IMR-90 (cell line): ENCODE data around the gene TMC4. TPM values are rescaled to one million over a fixed set of nuclear protein-coding genes. Genes with fewer than 3 reads are reported as not detected.

ENCODE experiments used
- ATAC-seq: fragments of 200-7000 bp; cut with Tn5 transposase; 2 replicates; pipeline ENCODE4 v1.9.1; 2020; ENCODE audit warnings: low read depth, mild to moderate bottlenecking, moderate library complexity
- BruUV-seq: library from RNA; stranded (reverse); fragments of 400-500 nt; replicated peaks from 2 replicates; lab custom pipeline; 2021; lab: Mats Ljungman, UMichigan
- CTCF ChIA-PET: fragments of 300-600 bp; formaldehyde crosslinking; extraction: SDS; loops from one replicate; lab custom pipeline; 2021; ENCODE audit warnings: antibody characterized with exemption; lab: Yijun Ruan, JAX
- POLR2A ChIA-PET: fragments of 300-600 bp; sonication (Branson Sonifier 250); formaldehyde crosslinking; loops from one replicate; lab custom pipeline; 2022; ENCODE audit warnings: antibody characterized with exemption; ENCODE audit not compliant: unreplicated experiment; lab: Charles Lee
- DNase-seq: peaks from one replicate; pipeline ENCODE4 v3.0.0; 2013
- H2AFZ ChIP-seq: replicated peaks from 2 replicates; pipeline ENCODE3; 2013; ENCODE audit warnings: low read length, mild to moderate bottlenecking; ENCODE audit not compliant: poor library complexity
- H2AK5ac ChIP-seq: 2 replicates; pipeline ENCODE4 v1.6.1; 2013; ENCODE audit warnings: low read depth, low read length, inconsistent platforms
- H2AK9ac ChIP-seq: replicated peaks from 2 replicates; pipeline ENCODE3; 2013; ENCODE audit warnings: mild to moderate bottlenecking, low read depth, low read length, moderate library complexity; ENCODE audit not compliant: poor library complexity
- H2BK120ac ChIP-seq: 2 replicates; pipeline ENCODE4 v1.6.1; 2013; ENCODE audit warnings: low read depth, low read length, inconsistent platforms
- H2BK15ac ChIP-seq: 3 replicates; pipeline ENCODE4 v1.6.1; 2013; ENCODE audit warnings: low read depth, low read length, inconsistent platforms
- H2BK20ac ChIP-seq: 2 replicates; pipeline ENCODE4 v1.6.1; 2013; ENCODE audit warnings: low read depth, mild to moderate bottlenecking, inconsistent platforms, low read length, moderate library complexity
- H2BK5ac ChIP-seq: 2 replicates; pipeline ENCODE4 v1.6.1; 2013; ENCODE audit warnings: mild to moderate bottlenecking, low read depth, low read length, inconsistent platforms; ENCODE audit not compliant: poor library complexity, severe bottlenecking
- H3K14ac ChIP-seq: replicated peaks from 2 replicates; pipeline ENCODE4 v1.6.1; 2013; ENCODE audit warnings: low read depth, low read length, inconsistent platforms
- H3K18ac ChIP-seq: 2 replicates; pipeline ENCODE4 v1.6.1; 2013; ENCODE audit warnings: low read depth, low read length, control low read depth
- H3K23ac ChIP-seq: 2 replicates; pipeline ENCODE4 v1.6.1; 2013; ENCODE audit warnings: low read depth, low read length, inconsistent platforms
- H3K27ac ChIP-seq: 2 replicates; pipeline ENCODE4 v1.5.1; 2013; ENCODE audit warnings: mild to moderate bottlenecking, control low read depth, low read length; ENCODE audit not compliant: insufficient read depth
- H3K27me3 ChIP-seq: 2 replicates; pipeline ENCODE4 v1.6.1; 2013; ENCODE audit warnings: low read length; ENCODE audit not compliant: control insufficient read depth, insufficient read depth
- H3K36me3 ChIP-seq: 2 replicates; pipeline ENCODE4 v1.6.1; 2013; ENCODE audit warnings: low read length, mixed read lengths; ENCODE audit not compliant: control insufficient read depth, insufficient read depth
- H3K4ac ChIP-seq: 2 replicates; pipeline ENCODE4 v1.6.1; 2013; ENCODE audit warnings: low read depth, low read length, inconsistent platforms
- H3K4me1 ChIP-seq: 2 replicates; pipeline ENCODE4 v1.6.1; 2013; ENCODE audit warnings: low read length, mixed read lengths; ENCODE audit not compliant: control insufficient read depth, insufficient read depth
- H3K4me2 ChIP-seq: 2 replicates; pipeline ENCODE4 v1.6.1; 2013; ENCODE audit warnings: low read depth, mild to moderate bottlenecking, control low read depth, low read length, moderate library complexity
- H3K4me3 ChIP-seq: 2 replicates; pipeline ENCODE4 v1.5.1; 2013; ENCODE audit warnings: low read depth, mild to moderate bottlenecking, control low read depth, low read length, moderate library complexity; ENCODE audit not compliant: insufficient read depth
- H3K56ac ChIP-seq: 2 replicates; pipeline ENCODE4 v1.6.1; 2013; ENCODE audit warnings: low read length, inconsistent platforms; ENCODE audit not compliant: insufficient read depth; ENCODE audit errors: extremely low read depth
- H3K79me1 ChIP-seq, 2 experiments: 2 replicates each; pipeline ENCODE4 v1.6.1; 2013; ENCODE audit warnings: low read length in 2 of 2, inconsistent platforms in 1 of 2, low read depth in 1 of 2
- H3K9ac ChIP-seq: 2 replicates; pipeline ENCODE4 v1.6.1; 2013; ENCODE audit warnings: low read depth, low read length, control low read depth
- H3K9me1 ChIP-seq: 2 replicates; pipeline ENCODE4 v1.6.1; 2013; ENCODE audit warnings: low read length, inconsistent platforms; ENCODE audit not compliant: insufficient read depth
- H3K9me3 ChIP-seq: 2 replicates; pipeline ENCODE4 v1.6.1; 2013; ENCODE audit warnings: low read length; ENCODE audit not compliant: control insufficient read depth, insufficient read depth
- H4K20me1 ChIP-seq: 2 replicates; pipeline ENCODE4 v1.6.1; 2013; ENCODE audit warnings: low read length, inconsistent platforms; ENCODE audit not compliant: insufficient read depth
- H4K5ac ChIP-seq: 2 replicates; pipeline ENCODE4 v1.6.1; 2013; ENCODE audit warnings: mild to moderate bottlenecking, low read depth, low read length, control low read depth
- H4K8ac ChIP-seq, 2 experiments: 2 replicates each; pipeline ENCODE4 v1.6.1; 2013; ENCODE audit warnings: low read depth in 2 of 2, low read length in 2 of 2, control low read depth in 1 of 2, inconsistent platforms in 1 of 2
- H4K91ac ChIP-seq: 2 replicates; pipeline ENCODE4 v1.6.1; 2013; ENCODE audit warnings: low read depth, low read length, inconsistent platforms; ENCODE audit not compliant: insufficient read depth
- BHLHE40 ChIP-seq: fragments of 150-350 bp; IDR thresholded peaks from 2 replicates; pipeline ENCODE4 v1.6.1; 2016; ENCODE audit warnings: mild to moderate bottlenecking, low read depth, low read length
- CEBPB ChIP-seq: IDR thresholded peaks from 2 replicates; pipeline ENCODE4 v1.6.1; 2012; ENCODE audit warnings: low read depth, low read length, improper control_type of control experiment
- CHD1 ChIP-seq: IDR thresholded peaks from 2 replicates; pipeline ENCODE4 v1.6.1; 2012; ENCODE audit warnings: low read depth, low read length, improper control_type of control experiment
- FOS ChIP-seq: fragments of 150-350 bp; IDR thresholded peaks from 2 replicates; pipeline ENCODE4 v1.6.1; 2016; ENCODE audit warnings: low read depth, low read length
- MAFK ChIP-seq: IDR thresholded peaks from 2 replicates; pipeline ENCODE4 v1.6.1; 2012; ENCODE audit warnings: low read depth, low read length, improper control_type of control experiment
- MAZ ChIP-seq: IDR thresholded peaks from 2 replicates; pipeline ENCODE4 v1.6.1; 2012; ENCODE audit warnings: low read depth, mild to moderate bottlenecking, low read length, improper control_type of control experiment, moderate library complexity, borderline replicate concordance
- MXI1 ChIP-seq: IDR thresholded peaks from 2 replicates; pipeline ENCODE4 v1.6.1; 2012; ENCODE audit warnings: low read depth, mild to moderate bottlenecking, low read length, moderate library complexity, borderline replicate concordance
- NFE2L2 ChIP-seq: fragments of 150-350 bp; IDR thresholded peaks from 2 replicates; pipeline ENCODE4 v1.6.1; 2016; ENCODE audit warnings: low read depth, mild to moderate bottlenecking, low read length
- POLR2A ChIP-seq: IDR thresholded peaks from 2 replicates; pipeline ENCODE4 v1.6.1; 2012; ENCODE audit warnings: mild to moderate bottlenecking, low read depth, low read length
- RFX5 ChIP-seq: IDR thresholded peaks from 2 replicates; pipeline ENCODE4 v1.8.0; 2012; ENCODE audit warnings: low read depth, mild to moderate bottlenecking, low read length, moderate library complexity
- SMC3 ChIP-seq: fragments of 150-350 bp; IDR thresholded peaks from 2 replicates; pipeline ENCODE4 v1.6.1; 2016; ENCODE audit warnings: low read depth, mild to moderate bottlenecking, antibody characterized with exemption, low read length, moderate library complexity
- WGBS, 2 experiments: methylation state at CpG; one replicate each; pipeline versions ENCODE4 v1.1.5 to v1.1.7; 2013; ENCODE audit warnings: missing lambda C conversion rate in 2 of 2; ENCODE audit not compliant: insufficient read length in 1 of 2; ENCODE audit errors: extremely low coverage in 2 of 2; 5-methylcytosine and 5-hydroxymethylcytosine counted together
- dilution Hi-C: fragments of 300-500 bp; cut with HindIII; formaldehyde crosslinking; loops from one replicate; pipeline ENCODE4 v1.14.3; 2018; ENCODE audit warnings: low sequenced_read_pairs; ENCODE audit not compliant: unreplicated experiment
- in situ Hi-C: fragments of 300-500 bp; cut with MboI; formaldehyde crosslinking; loops from 3 replicates; pipeline ENCODE4 v1.14.3; 2019; ENCODE audit warnings: low sequenced_read_pairs, inconsistent platforms, mixed read lengths
- intact Hi-C: fragments of 100-400 bp; cut with micrococcal nuclease; formaldehyde crosslinking; loops from 2 replicates; pipeline ENCODE4 v1.10.0; 2022
- polyA plus RNA-seq, 3 experiments: library from polyadenylated mRNA; depleted of rRNA; stranded (reverse); fragments of >200 nt; gene quantifications; 2 replicates each; pipeline ENCODE4 v1.2.3, GENCODE V29; 2012; ENCODE audit warnings: low replicate concordance in 1 of 3
- total RNA-seq: library from RNA; depleted of rRNA; stranded (reverse); fragments of >200 nt; gene quantifications from 2 replicates; pipeline ENCODE4 v1.2.3, GENCODE V29; 2012
- TF ChIP-seq, protein P1 (sequence below): fragments of 150-350 bp; IDR thresholded peaks from 2 replicates; pipeline ENCODE4 v1.6.1; 2017; ENCODE audit warnings: mild to moderate bottlenecking, antibody characterized with exemption, low read length, low read depth
- TF ChIP-seq, protein P2 (sequence below): conservative IDR thresholded peaks from 2 replicates; pipeline ENCODE4 v1.5.1; 2012; ENCODE audit warnings: mild to moderate bottlenecking, low read depth, low read length, improper control_type of control experiment
- TF ChIP-seq, protein P3 (sequence below): fragments of 150-350 bp; IDR thresholded peaks from 2 replicates; pipeline ENCODE4 v1.6.1; 2016; ENCODE audit warnings: low read depth, mild to moderate bottlenecking, low read length, moderate library complexity, borderline replicate concordance

TMC4 gene
- total and polyA plus RNA-seq, 2 of the 4 experiments (the other 2 are of a cell fraction), result 0.72 to 1.1 TPM

DNA sequence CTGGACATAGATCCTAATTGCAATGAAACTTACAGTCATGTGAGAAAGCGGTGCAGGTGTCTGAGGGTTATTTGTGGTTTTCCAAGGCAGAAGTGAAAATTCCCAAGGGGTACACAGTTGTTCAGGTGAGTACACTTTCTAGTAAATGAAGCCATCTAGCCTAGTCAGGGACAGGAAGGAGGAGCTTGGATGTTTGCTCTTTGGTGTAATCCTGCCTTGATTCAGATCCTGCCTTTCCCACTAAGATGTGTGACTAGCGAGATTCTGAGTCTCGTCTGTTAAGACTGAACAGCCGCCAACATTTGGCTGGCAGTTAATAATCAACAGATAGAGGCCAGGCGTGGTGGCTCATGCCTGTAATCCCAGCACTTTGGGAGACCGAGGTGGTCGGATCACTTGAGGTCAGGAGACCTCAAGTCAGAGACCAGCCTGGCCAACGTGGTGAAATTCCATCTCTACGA, 30.2 kb upstream of the TMC4 start:
- no peak overlapping the region for H3K4me2 ChIP-seq
- ATAC-seq (no peak), DNase-seq (peak; percentile 13)
- TF ChIP-seq MXI1 (no peak), BHLHE40 (no peak), SMC3 (no peak), NFE2L2 (no peak), POLR2A (no peak), RFX5 (no peak), CEBPB (no peak), MAZ (no peak), CHD1 (no peak), FOS (no peak), MAFK (no peak)
- TF ChIP-seq, protein P1, sequence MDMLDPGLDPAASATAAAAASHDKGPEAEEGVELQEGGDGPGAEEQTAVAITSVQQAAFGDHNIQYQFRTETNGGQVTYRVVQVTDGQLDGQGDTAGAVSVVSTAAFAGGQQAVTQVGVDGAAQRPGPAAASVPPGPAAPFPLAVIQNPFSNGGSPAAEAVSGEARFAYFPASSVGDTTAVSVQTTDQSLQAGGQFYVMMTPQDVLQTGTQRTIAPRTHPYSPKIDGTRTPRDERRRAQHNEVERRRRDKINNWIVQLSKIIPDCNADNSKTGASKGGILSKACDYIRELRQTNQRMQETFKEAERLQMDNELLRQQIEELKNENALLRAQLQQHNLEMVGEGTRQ, result no peak
- TF ChIP-seq, protein P2, sequence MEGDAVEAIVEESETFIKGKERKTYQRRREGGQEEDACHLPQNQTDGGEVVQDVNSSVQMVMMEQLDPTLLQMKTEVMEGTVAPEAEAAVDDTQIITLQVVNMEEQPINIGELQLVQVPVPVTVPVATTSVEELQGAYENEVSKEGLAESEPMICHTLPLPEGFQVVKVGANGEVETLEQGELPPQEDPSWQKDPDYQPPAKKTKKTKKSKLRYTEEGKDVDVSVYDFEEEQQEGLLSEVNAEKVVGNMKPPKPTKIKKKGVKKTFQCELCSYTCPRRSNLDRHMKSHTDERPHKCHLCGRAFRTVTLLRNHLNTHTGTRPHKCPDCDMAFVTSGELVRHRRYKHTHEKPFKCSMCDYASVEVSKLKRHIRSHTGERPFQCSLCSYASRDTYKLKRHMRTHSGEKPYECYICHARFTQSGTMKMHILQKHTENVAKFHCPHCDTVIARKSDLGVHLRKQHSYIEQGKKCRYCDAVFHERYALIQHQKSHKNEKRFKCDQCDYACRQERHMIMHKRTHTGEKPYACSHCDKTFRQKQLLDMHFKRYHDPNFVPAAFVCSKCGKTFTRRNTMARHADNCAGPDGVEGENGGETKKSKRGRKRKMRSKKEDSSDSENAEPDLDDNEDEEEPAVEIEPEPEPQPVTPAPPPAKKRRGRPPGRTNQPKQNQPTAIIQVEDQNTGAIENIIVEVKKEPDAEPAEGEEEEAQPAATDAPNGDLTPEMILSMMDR, result no peak
- TF ChIP-seq, protein P3, sequence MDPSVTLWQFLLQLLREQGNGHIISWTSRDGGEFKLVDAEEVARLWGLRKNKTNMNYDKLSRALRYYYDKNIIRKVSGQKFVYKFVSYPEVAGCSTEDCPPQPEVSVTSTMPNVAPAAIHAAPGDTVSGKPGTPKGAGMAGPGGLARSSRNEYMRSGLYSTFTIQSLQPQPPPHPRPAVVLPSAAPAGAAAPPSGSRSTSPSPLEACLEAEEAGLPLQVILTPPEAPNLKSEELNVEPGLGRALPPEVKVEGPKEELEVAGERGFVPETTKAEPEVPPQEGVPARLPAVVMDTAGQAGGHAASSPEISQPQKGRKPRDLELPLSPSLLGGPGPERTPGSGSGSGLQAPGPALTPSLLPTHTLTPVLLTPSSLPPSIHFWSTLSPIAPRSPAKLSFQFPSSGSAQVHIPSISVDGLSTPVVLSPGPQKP, result no peak
- no peak overlapping the region for H2BK5ac ChIP-seq
- H3K27me3 ChIP-seq, result no peaks in the 10 kb centered on the region
- no peak overlapping the region for H2AK9ac ChIP-seq
- no TSS peak for BruUV-seq
- H3K4me1 ChIP-seq, result peaks cover 12% of the 10 kb centered on the region
- in situ Hi-C loops, result loop anchor here (10.0 kb wide), 1 partner anchor 252 kb away; no protein-coding TSS in a partner anchor
- dilution Hi-C loops, result no loop called here
- 0 out of 2 replicates have a peak overlapping the region, but pooled peaks have one; percentile 51 for H3K9ac ChIP-seq
- peaks cover 18% of the 10 kb centered on the region for H3K9me1 ChIP-seq
- no peak overlapping the region for H3K56ac ChIP-seq
- H4K5ac ChIP-seq, result no peak overlapping the region
- intact Hi-C loops, result no loop called here
- H3K9me3 ChIP-seq, result no peaks in the 10 kb centered on the region
- no peak overlapping the region for H4K8ac ChIP-seq
- POLR2A ChIA-PET, result interaction anchor here (0.6 kb wide), 1 partner anchor 22 kb away, joined by 4 read pairs; no protein-coding TSS in a partner anchor
- H3K36me3 ChIP-seq, result peaks cover 57% of the 10 kb centered on the region
- no peak overlapping the region for H4K91ac ChIP-seq
- no peak overlapping the region for H3K14ac ChIP-seq
- WGBS, 2 experiments, result 61% methylated on average over 7 of the region's 9 CpGs; no CpG with 5 or more reads in 1 of the 2 experiments
- H2BK120ac ChIP-seq, result no peak overlapping the region
- no peak overlapping the region for H2AFZ ChIP-seq
- no peak overlapping the region for H3K4ac ChIP-seq
- no peak overlapping the region for H3K18ac ChIP-seq
- H3K4me3 ChIP-seq, result no peak overlapping the region
- H4K20me1 ChIP-seq, result peaks cover 75% of the 10 kb centered on the region
- no peak overlapping the region for H2BK15ac ChIP-seq
- H3K27ac ChIP-seq, result no peak overlapping the region
- H3K79me1 ChIP-seq, result peaks cover 11 to 71% of the 10 kb centered on the region in 2 experiments
- H2BK20ac ChIP-seq, result no peak overlapping the region
- no peak overlapping the region for H2AK5ac ChIP-seq
- H3K23ac ChIP-seq, result no peak overlapping the region
- CTCF ChIA-PET, result no interaction called here
